GM18870 (cell line): ENCODE data around the gene MAP4.

Experiments
- ATAC-seq: cut with Tn5 transposase; IDR thresholded peaks from one replicate; pipeline ENCODE4 v1.9.1; 2021; ENCODE audit warnings: moderate library complexity; ENCODE audit not compliant: unreplicated experiment

The MAP4 gene

DNA sequence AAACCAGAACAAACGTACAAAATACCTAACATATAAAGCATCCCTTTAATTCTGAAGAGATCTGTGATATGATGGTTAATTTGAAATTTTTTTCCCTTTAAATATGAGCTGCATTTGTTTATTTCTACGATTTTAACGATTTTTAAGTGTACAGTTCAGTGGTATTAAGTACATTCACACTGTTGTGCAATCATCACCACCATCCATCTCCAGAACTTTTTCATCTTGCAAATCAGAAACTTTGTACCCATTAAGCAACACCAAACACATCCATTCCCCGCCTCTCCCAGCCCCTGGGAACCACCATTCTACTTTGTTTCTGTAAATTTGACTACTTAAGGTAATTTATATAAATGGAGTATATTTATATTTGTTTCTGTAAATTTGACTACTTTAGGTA lies 51.5 kb downstream of the MAP4 start:
- ATAC-seq = no peak

DNA sequence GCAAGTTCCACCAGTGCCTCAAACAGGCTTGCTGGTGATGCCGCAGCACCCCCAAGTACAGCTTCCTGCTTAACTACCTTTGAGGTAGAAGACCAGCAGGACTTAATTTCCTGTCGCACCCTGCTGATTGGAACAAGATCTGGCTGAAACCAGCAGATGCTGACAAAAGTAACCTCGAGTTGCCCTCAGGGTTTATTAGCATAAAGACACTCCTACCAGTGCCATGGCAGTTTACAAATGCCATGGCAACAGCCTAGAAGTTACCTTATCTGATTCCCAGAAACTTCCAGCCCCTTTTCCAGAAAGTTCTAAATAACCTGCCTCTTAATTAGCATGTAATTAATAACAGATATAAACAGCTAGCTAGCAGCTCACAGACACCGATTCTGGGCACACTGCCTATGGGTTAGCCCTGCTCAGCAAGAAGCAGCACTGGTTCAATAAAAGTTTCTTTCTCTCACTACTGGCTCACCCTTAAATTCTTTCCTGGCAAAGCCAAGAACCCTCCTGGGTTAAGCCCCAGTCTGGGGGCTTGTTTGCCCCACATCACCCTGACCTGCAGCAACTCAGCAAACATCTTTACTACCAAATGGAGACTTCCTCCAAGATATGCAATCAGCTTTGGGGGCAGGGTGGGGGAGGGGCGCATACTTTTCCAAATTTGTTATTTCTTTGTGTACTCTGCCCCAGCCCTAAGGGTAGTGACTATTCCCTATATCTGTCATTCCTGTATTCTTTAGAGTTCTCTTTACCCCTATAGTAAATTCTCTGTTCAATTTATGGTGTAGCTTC lies 54.2 kb downstream of the MAP4 start:
- no peak for ATAC-seq

DNA sequence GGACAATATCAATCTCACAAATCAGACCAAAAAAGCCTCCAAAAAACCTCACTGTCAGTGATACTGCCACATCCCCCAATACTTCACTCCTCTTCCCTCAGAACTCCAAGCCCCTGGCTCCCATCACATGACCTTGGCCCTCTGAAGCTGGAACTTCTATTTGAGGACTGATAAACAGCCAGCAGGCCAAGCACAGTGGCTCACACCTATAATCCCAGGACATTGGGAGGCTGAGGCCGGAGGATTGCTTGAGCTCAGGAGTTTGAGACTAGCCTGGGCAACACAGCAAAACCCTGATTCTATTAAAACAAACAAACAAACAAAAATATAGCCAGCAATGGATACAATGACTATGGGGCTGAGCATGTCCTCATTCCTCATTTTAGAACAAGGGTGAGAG lies 55.2 kb downstream of the MAP4 start:
- ATAC-seq = no peak

DNA sequence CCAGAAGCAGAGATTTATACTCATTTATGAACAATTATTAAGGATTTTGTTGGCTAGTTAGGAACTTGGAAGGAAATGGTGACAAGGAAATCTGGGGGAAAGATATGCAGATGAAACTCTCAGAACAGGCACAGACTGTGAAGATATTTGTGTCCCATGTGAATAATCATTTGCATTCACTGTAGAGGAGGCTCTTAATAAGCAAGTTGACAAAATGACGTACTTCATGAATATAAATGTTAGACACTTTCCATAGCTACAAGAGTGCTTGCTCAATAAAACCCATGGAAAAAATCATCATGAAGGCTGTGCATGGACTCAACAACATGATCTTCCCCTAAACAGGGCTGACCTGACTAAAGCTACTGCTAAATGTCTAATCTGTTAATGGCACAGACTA lies 59.7 kb downstream of the MAP4 start:
- no peak for ATAC-seq

DNA sequence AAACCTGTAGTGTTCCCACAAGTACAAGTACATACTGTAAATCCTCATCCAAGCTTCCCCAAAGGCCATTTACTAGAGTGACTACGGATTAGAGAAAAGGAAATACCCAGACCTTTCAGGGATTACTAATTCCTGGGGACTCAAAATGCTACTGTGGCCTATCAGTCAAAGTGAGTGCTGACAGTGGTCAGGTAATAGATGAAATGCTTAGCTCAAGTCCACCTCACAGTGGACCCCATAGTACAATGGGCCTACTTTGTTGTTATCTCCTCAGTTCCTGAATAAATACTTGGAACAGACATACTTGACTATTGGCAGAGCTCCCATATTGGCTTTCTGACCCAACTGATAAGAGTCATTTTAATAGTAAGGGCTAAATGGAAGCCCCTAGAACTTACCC lies 61.6 kb downstream of the MAP4 start:
- no peak for ATAC-seq

- no peak for ATAC-seq
Measured at GRCh38 chr3:47950453-47951169, 65.6 kb downstream of the MAP4 start.

DNA sequence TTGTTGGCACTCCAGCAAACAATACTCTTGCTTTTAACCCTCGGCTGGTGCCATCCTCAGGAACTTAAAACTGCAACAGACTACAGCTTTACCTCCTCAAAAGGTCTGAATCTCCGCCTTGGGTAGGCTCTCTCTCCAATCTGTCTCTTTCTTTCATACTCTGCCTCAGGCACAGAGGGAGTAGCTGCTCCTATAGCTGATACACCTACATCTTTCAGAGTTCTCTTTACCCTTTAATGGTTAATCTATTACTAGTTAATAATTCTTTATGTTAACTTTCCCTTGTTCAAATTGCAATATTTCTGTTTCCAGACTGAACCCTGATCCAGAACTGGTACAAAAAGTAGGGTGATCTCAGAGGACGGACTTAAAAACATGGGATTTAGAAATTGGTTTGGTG lies 66.2 kb downstream of the MAP4 start:
- no peak for ATAC-seq

GRCh38 chr3:47940232-47940631 lies 76.0 kb downstream of the MAP4 start:
- ATAC-seq = no peak

DNA sequence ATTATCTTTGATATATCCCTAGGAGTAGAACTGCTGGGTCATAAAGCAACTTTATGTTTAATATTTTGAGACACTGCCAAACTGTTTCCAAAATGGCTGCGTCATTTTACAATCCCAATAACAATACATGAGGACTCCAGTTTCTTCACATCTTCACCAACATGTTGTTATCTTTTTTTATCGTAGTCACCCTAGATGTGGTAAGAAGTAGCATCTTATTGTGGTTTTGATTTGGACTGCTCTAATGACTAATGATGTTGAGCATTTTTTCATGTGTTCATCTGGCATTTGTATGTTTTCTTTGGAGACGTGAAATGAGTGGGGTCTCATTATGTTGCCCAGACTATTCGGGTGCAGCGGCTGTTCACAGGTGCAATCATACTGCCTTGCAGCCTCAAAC lies 83.8 kb downstream of the MAP4 start:
- ATAC-seq = no peak

GRCh38 chr3:47930979-47931378 lies 85.2 kb downstream of the MAP4 start:
- no peak for ATAC-seq

DNA sequence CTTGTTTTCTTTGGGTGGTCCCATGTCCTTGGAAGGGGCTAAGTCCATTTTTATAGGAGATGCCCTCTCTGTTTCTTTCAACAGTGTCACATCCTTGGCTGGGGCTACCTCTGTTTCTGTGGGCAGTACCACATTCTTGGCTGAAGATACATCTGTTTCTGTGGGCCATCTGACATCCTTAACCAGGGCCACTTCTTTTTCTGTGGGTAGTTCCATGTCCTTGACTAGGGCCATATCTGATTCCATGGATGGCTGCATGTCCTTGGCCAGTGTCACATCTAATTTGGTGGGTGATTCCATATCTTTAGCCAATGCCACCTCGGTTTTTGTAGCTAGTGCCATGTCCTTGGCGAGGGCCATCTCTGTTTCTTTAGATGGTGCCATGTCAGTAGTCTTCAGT lies 99.5 kb downstream of the MAP4 start:
- no peak for ATAC-seq

- no peak for ATAC-seq
Measured at GRCh38 chr3:47916201-47916600, 100.0 kb downstream of the MAP4 start.

DNA sequence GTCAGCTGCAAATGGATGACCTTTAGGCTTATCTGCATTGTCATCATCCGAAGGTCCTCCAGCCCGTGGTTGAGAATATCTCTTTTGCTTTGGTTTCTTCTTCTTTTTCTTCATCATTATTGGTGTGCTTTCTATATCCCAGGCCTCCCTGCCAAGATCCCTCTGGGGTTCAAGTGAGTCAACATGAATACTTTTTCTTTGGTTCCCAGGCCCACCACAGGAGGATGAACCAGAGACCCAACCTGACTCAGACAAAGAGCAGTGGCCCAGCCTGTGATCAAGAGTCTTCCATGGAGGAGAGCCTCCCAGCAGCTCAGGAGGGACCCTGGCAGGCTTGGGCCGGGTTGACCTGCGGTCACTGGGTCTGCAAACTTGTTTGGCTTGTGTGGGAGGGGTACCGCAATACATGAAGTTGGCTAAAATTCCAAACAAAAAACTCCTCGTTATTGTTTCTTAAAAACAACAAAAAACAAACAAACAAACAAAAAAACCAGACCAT lies 104.2 kb downstream of the MAP4 start:
- no peak for ATAC-seq

GRCh38 chr3:47910777-47911440 lies 105.3 kb downstream of the MAP4 start:
- no peak for ATAC-seq

- no peak for ATAC-seq
Measured at GRCh38 chr3:47910233-47910632, 106.0 kb downstream of the MAP4 start.

- ATAC-seq = no peak
Measured at GRCh38 chr3:47909607-47910006, 106.6 kb downstream of the MAP4 start.

GRCh38 chr3:47908744-47909143 lies 107.5 kb downstream of the MAP4 start:
- no peak for ATAC-seq

DNA sequence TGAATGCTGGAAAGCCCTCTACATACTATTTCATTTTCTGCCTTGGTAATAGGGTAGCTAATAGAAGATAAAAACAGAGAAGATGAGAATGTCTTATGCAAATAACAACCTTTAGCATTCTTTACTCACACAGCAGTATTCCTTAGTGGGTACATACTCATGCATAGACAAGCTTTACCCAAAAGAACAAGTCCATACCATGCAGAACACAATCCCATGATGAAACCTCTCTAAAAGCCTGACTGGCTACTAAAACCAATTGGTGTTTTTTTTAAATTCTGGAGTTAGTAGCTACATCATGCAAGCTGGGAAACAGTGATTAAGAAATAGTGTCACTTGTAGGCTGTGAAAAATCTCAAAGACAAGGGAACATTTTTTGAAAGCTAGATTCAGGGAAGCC lies 108.4 kb downstream of the MAP4 start:
- ATAC-seq = no peak

DNA sequence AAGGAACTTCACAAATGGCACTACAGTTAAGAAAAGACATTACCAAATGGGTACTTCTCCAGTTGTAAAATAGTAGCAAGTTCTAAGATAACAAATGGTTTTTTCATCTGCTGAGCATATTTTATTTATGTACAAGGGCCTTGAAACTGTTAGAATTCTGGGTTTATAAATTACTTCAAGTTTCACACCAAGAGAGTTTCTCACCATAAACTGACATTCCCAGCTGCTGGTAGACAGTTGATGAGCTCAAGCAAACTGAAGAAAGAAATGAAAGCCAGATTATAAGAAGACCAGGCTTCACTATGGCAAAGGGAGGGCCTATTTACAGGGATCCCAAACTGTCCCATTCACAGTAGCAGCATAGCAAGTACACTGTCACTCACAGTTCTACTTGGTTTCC lies 113.5 kb downstream of the MAP4 start:
- no peak for ATAC-seq

- ATAC-seq = no peak
Measured at GRCh38 chr3:47901280-47901833, 114.9 kb downstream of the MAP4 start.

GRCh38 chr3:47899495-47900108 lies 116.6 kb downstream of the MAP4 start:
- no peak for ATAC-seq
